ENCODE measurements around the gene CHCHD3.

The CHCHD3 gene

GRCh38 chr7:132942701-132943100 is 139.2 kb downstream of the CHCHD3 start:
- no peak for DNase-seq
- H3K4me1 ChIP-seq, result no peaks in the 10 kb centered on the region
- H3K36me3 ChIP-seq, result no peaks in the 10 kb centered on the region
- no peak overlapping the region for H3K27ac ChIP-seq
- intact Hi-C loops (cut with DNase I; ENCODE audit: low total_unique reads), result no loop called here
- H3K9me3 ChIP-seq, result no peaks in the 10 kb centered on the region
- no peak overlapping the region for H3K4me3 ChIP-seq
- no peak for TF ChIP-seq CTCF (IDR thresholded peaks at IDR 0.05)
- no peaks in the 10 kb centered on the region for H3K27me3 ChIP-seq

GRCh38 chr7:132941905-132942304 is 140.0 kb downstream of the CHCHD3 start:
- intact Hi-C loops (cut with DNase I; ENCODE audit: low total_unique reads), result no loop called here
- Histone ChIP-seq H3K4me3 (no peak overlapping the region), H3K27me3 (no peaks in the 10 kb centered on the region), H3K27ac (no peak overlapping the region), H3K4me1 (no peaks in the 10 kb centered on the region), H3K9me3 (no peaks in the 10 kb centered on the region), H3K36me3 (no peaks in the 10 kb centered on the region)
- TF ChIP-seq CTCF (IDR thresholded peaks at IDR 0.05), result no peak
- DNase-seq, result no peak

- Histone ChIP-seq H3K27me3 (no peaks in the 10 kb centered on the region), H3K27ac (no peak overlapping the region), H3K36me3 (no peaks in the 10 kb centered on the region), H3K4me3 (no peak overlapping the region), H3K4me1 (no peaks in the 10 kb centered on the region), H3K9me3 (no peaks in the 10 kb centered on the region)
- intact Hi-C loops (cut with DNase I; ENCODE audit: low total_unique reads), result no loop called here
- no peak for TF ChIP-seq CTCF (IDR thresholded peaks at IDR 0.05)
- no peak for DNase-seq
These were observed 140.5 kb downstream of the CHCHD3 start for GRCh38 chr7:132941428-132941827.

GRCh38 chr7:132940084-132940483 is 141.8 kb downstream of the CHCHD3 start:
- Histone ChIP-seq H3K27me3 (no peaks in the 10 kb centered on the region), H3K36me3 (peaks cover 0 to 5% (median 0%) of the 10 kb centered on the region in 3 donors), H3K4me3 (no peak overlapping the region), H3K9me3 (peaks cover 0 to 3% (median 0%) of the 10 kb centered on the region in 3 donors), H3K27ac (no peak overlapping the region), H3K4me1 (no peaks in the 10 kb centered on the region)
- TF ChIP-seq CTCF (IDR thresholded peaks at IDR 0.05), result no peak
- DNase-seq, result no peak
- intact Hi-C loops (cut with DNase I; ENCODE audit: low total_unique reads), result no loop called here

- Histone ChIP-seq H3K36me3 (peaks cover 0 to 5% (median 0%) of the 10 kb centered on the region in 3 donors), H3K9me3 (peaks cover 0 to 3% (median 0%) of the 10 kb centered on the region in 3 donors), H3K4me3 (no peak overlapping the region), H3K27ac (no peak overlapping the region), H3K27me3 (no peaks in the 10 kb centered on the region), H3K4me1 (no peaks in the 10 kb centered on the region)
- intact Hi-C loops (cut with DNase I; ENCODE audit: low total_unique reads), result no loop called here
- TF ChIP-seq CTCF (IDR thresholded peaks at IDR 0.05), result no peak
- DNase-seq, result no peak
These were observed 142.4 kb downstream of the CHCHD3 start for GRCh38 chr7:132939495-132939894.

GRCh38 chr7:132937286-132937685 is 144.6 kb downstream of the CHCHD3 start:
- intact Hi-C loops (cut with DNase I; ENCODE audit: low total_unique reads), result no loop called here
- DNase-seq, result no peak

More at GRCh38 chr7:132937286-132937685, 144.6 kb downstream of the CHCHD3 start:
- no peak overlapping the region for H3K4me3 ChIP-seq
- H3K27ac ChIP-seq, result no peak overlapping the region
- H3K36me3 ChIP-seq, result peaks cover 0 to 5% (median 0%) of the 10 kb centered on the region in 3 donors
- peaks cover 0 to 3% (median 0%) of the 10 kb centered on the region in 3 donors for H3K9me3 ChIP-seq
- TF ChIP-seq CTCF (IDR thresholded peaks at IDR 0.05), result no peak
- H3K4me1 ChIP-seq, result no peaks in the 10 kb centered on the region
- no peaks in the 10 kb centered on the region for H3K27me3 ChIP-seq
